Measurements from ENCODE around the gene AARSD1.

DNA sequence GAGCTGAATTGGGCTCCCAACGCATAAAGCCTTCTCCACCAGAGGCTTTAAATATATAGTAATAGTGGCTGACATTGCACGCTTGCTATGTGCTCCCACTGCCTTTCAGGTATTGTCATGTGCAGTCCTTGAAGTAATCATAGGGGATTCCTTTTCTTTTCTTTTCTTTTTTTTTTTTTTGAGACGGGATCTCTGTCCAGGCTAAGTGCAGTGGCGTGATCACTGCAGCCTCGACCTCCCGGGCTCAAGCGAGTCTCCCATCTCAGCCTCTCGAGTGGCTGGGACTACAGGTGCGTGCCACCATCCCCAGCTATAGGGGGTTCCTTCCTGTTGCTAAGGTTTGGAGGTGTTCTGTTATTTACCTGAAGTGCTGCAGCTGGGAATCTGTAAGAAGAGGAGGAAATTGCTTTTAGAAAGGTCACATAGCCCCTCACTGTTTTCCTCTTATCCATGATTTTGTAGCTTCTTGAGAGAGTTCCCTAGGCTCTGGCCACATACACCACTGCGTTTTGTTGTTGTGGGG lies 34.8 kb upstream of the AARSD1 start:
- no peak for TF ChIP-seq CTCF (IDR thresholded peaks at IDR 0.05; ENCODE audit: insufficient read depth, low read length, poor library complexity, severe bottlenecking)
- no peak for TF ChIP-seq EZH2phosphoT487 (conservative IDR thresholded peaks at IDR 0.05; ENCODE audit: low read length)
